Right lobe of liver (tissue), 6 donors: ENCODE results near the gene LPCAT1. TPM values are rescaled to one million over a fixed set of nuclear protein-coding genes. Genes with fewer than 3 reads are reported as not detected.

Experiments used
- ATAC-seq, 4 donors: fragments of 200-7000 bp; cut with Tn5 transposase; one replicate each; pipeline ENCODE4 v1.9.1; 2020; ENCODE audit warnings: mild to moderate bottlenecking in 4 of 4, moderate library complexity in 4 of 4
- DNase-seq, 3 donors: peaks; one replicate each; pipeline ENCODE4 v3.0.0-alpha.2; 2020
- H3K27ac ChIP-seq, 3 donors: fragments of 200-600 bp; one replicate each; pipeline ENCODE4 v1.8.0; 2022
- H3K27me3 ChIP-seq, 2 donors: fragments of 200-600 bp; one replicate each; pipeline ENCODE4 v1.8.0; 2022
- H3K36me3 ChIP-seq, 4 donors: fragments of 200-600 bp; sonication (generic) in 1 of 4; one replicate each; pipeline versions ENCODE4 v1.5.1 to v1.8.0; 2017 to 2022; ENCODE audit warnings: control low read depth in 1 of 4
- H3K4me1 ChIP-seq, 4 donors: fragments of 200-600 bp; sonication (generic) in 1 of 4; one replicate each; pipeline versions ENCODE4 v1.5.1 to v1.8.0; 2017 to 2022; ENCODE audit warnings: control low read depth in 1 of 4
- H3K4me3 ChIP-seq, 3 donors: fragments of 200-600 bp; one replicate each; pipeline ENCODE4 v1.8.0; 2022
- H3K9me3 ChIP-seq, 4 donors: fragments of 200-600 bp; sonication (generic) in 1 of 4; one replicate each; pipeline versions ENCODE4 v1.5.1 to v1.8.0; 2017 to 2022; ENCODE audit warnings: control low read depth in 1 of 4
- POLR2A ChIP-seq: fragments of 450-650 bp; IDR thresholded peaks from one replicate; pipeline ENCODE4 v1.6.1; 2017; ENCODE audit warnings: antibody characterized with exemption, mild to moderate bottlenecking
- WGBS: methylation state at CpG from one replicate; pipeline ENCODE4 v1.1.6; 2018; ENCODE audit warnings: low coverage, low lambda C conversion rate; ENCODE audit not compliant: insufficient coverage; ENCODE audit errors: missing lambda C conversion rate; 5-methylcytosine and 5-hydroxymethylcytosine counted together
- intact Hi-C, 2 donors: fragments of 100-400 bp; cut with DNase I; formaldehyde crosslinking; loops; one replicate each; pipeline versions ENCODE4 v1.11.2 to v1.14.1; 2022
- total RNA-seq, 6 experiments: library from RNA; depleted of rRNA in 2 of 6; stranded (reverse); fragments of >200 nt in 2 of 6; fragmentation: NEBNext Ultra II Directional in 3 of 6; extraction: Animal tissue kit (Norgen Biotek cat#: 25700) in 3 of 6; gene quantifications; one replicate each; pipeline versions ENCODE4 v1.1.0 to v1.2.4, GENCODE V29; 2016 to 2023
- TF ChIP-seq, protein P1 (sequence below), 4 donors: fragments of 200-600 bp in 3 of 4; fragments of 450-650 bp in 1 of 4; IDR thresholded peaks; one replicate each; pipeline versions ENCODE4 v1.5.1 to v1.8.0; 2016 to 2022; ENCODE audit warnings: antibody characterized with exemption in 4 of 4, mild to moderate bottlenecking in 2 of 4
- donor health status: DM: no; HTN: yes; CAD: no.
- donor health status: DM: no; HTN: no; CAD: no.
- donor health status: DM: no; HTN: no; CAD: no.
- donor health status: DM: no; HTN: yes; CAD: no.
- donor health status: DM: no; HTN: yes; CAD: no.

LPCAT1 gene
- total RNA-seq, 6 experiments from 2014 or later: 6.9 to 38.6 (median 13.1) TPM

GRCh38 chr5:1508659-1509290 is 15.0 kb downstream of the LPCAT1 start:
- DNase-seq (peak; percentile 18 to 42 (median 39)), ATAC-seq (no peak)
- WGBS: 60% methylated on average over 1 of the region's 30 CpGs
- Histone ChIP-seq H3K4me3 (no peak overlapping the region), H3K9me3 (no peaks in the 10 kb centered on the region), H3K36me3 (no peaks in the 10 kb centered on the region), H3K27me3 (no peaks in the 10 kb centered on the region), H3K27ac (no peak overlapping the region), H3K4me1 (no peaks in the 10 kb centered on the region)
- intact Hi-C loops: no loop called here
- TF ChIP-seq, protein P1, sequence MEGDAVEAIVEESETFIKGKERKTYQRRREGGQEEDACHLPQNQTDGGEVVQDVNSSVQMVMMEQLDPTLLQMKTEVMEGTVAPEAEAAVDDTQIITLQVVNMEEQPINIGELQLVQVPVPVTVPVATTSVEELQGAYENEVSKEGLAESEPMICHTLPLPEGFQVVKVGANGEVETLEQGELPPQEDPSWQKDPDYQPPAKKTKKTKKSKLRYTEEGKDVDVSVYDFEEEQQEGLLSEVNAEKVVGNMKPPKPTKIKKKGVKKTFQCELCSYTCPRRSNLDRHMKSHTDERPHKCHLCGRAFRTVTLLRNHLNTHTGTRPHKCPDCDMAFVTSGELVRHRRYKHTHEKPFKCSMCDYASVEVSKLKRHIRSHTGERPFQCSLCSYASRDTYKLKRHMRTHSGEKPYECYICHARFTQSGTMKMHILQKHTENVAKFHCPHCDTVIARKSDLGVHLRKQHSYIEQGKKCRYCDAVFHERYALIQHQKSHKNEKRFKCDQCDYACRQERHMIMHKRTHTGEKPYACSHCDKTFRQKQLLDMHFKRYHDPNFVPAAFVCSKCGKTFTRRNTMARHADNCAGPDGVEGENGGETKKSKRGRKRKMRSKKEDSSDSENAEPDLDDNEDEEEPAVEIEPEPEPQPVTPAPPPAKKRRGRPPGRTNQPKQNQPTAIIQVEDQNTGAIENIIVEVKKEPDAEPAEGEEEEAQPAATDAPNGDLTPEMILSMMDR (IDR thresholded peaks at IDR 0.05): no peak
- no peak for TF ChIP-seq POLR2A

- intact Hi-C loops: no loop called here
- Histone ChIP-seq H3K27me3 (no peaks in the 10 kb centered on the region), H3K9me3 (no peaks in the 10 kb centered on the region), H3K4me3 (no peak overlapping the region), H3K36me3 (no peaks in the 10 kb centered on the region), H3K27ac (no peak overlapping the region), H3K4me1 (no peaks in the 10 kb centered on the region)
- ATAC-seq (no peak), DNase-seq (peak in 2 of 3 donors; percentile 39 to 41)
- no peak for TF ChIP-seq POLR2A
- TF ChIP-seq, protein P1 (IDR thresholded peaks at IDR 0.05): no peak
- WGBS: 90% methylated on average over 17 of the region's 23 CpGs
Observed at GRCh38 chr5:1507961-1508658, 15.7 kb downstream of the LPCAT1 start.

- Histone ChIP-seq H3K27ac (no peak overlapping the region), H3K27me3 (no peaks in the 10 kb centered on the region), H3K36me3 (no peaks in the 10 kb centered on the region), H3K4me3 (no peak overlapping the region), H3K4me1 (no peaks in the 10 kb centered on the region), H3K9me3 (no peaks in the 10 kb centered on the region)
- TF ChIP-seq POLR2A: no peak
- TF ChIP-seq, protein P1 (IDR thresholded peaks at IDR 0.05): no peak
- WGBS: 86% methylated on average over 4 of the region's 17 CpGs
- DNase-seq: peak in 2 of 3 donors; percentile 33 to 61
- peak in 3 of 4 donors; percentile 6 to 47 (median 9) for ATAC-seq
- intact Hi-C loops: no loop called here
Observed at GRCh38 chr5:1507457-1507856, 16.3 kb downstream of the LPCAT1 start.

GRCh38 chr5:1507014-1507375 is 16.8 kb downstream of the LPCAT1 start:
- ATAC-seq (no peak), DNase-seq (peak in 1 of 3 donors; percentile 42)
- no peak for TF ChIP-seq POLR2A
- TF ChIP-seq, protein P1 (IDR thresholded peaks at IDR 0.05): no peak
- no peaks in the 10 kb centered on the region for H3K36me3 ChIP-seq
- no peak overlapping the region for H3K27ac ChIP-seq
- no peaks in the 10 kb centered on the region for H3K4me1 ChIP-seq
- no peaks in the 10 kb centered on the region for H3K27me3 ChIP-seq
- intact Hi-C loops: no loop called here
- no peak overlapping the region for H3K4me3 ChIP-seq
- no CpG with 5 or more reads among the region's 11 CpGs for WGBS
- H3K9me3 ChIP-seq: no peaks in the 10 kb centered on the region
